ENCODE measurements around the gene TREX2. TPM values are rescaled to one million over a fixed set of nuclear protein-coding genes. Genes with fewer than 3 reads are reported as not detected.
"Not testable (repeated sequence)": the region's sequence is repeated elsewhere in the genome, so short reads cannot be mapped to it uniquely, and the experiment has no call there.

The TREX2 gene
- total RNA-seq, 1 donor from 2014 or later = 0.73 TPM

DNA sequence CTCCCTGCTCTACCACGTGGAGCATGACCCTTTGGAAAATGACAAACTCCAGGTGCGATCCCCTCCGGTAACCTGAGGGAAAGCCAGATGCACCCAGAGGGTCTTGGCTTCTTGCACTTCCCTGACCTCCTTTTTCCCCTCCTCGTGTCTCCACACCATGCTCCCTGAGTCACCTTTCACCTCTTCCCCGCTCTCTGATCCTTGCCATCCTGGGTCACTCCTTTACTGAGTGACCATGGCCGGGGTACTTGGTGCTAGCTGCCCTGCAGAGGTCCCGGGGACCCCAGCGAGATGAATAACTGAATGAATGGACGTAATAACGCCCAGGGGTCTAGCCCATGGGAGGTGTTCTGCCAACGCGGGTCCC lies 35.0 kb downstream of the TREX2 start:
- no peak for DNase-seq (ENCODE audit: low read depth, low spot score)

- DNase-seq (ENCODE audit: low read depth, low spot score) = no peak
These were observed 35.5 kb downstream of the TREX2 start for GRCh38 chrX:153410373-153410772.

GRCh38 chrX:153409414-153410101 lies 36.3 kb downstream of the TREX2 start:
- no peak for DNase-seq (ENCODE audit: low read depth, low spot score)

- DNase-seq (ENCODE audit: low read depth, low spot score) = no peak
These were observed 36.9 kb downstream of the TREX2 start for GRCh38 chrX:153408871-153409351.

- DNase-seq (ENCODE audit: low read depth, low spot score) = no peak
These were observed 37.6 kb downstream of the TREX2 start for GRCh38 chrX:153408221-153408721.

DNA sequence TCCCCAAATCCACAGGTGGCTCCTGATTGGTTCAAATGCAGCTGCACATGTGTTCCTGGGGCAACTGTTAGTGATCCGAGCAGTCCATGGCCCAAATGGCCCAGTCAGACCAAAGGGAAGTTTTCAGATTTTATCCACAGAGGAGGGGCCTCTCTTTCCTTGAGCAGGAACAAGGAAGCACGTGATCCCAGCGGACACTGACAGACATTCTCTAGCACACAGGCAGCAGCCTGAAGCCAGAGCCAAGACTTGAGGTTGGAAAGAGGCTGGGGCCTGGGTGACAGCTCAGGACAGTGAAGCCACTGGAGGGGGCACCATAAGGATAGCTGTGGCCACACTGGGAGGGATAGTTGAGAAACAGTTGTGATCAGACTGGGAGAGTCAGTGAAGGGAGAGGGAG lies 38.1 kb downstream of the TREX2 start:
- DNase-seq (ENCODE audit: low read depth, low spot score) = no peak

DNA sequence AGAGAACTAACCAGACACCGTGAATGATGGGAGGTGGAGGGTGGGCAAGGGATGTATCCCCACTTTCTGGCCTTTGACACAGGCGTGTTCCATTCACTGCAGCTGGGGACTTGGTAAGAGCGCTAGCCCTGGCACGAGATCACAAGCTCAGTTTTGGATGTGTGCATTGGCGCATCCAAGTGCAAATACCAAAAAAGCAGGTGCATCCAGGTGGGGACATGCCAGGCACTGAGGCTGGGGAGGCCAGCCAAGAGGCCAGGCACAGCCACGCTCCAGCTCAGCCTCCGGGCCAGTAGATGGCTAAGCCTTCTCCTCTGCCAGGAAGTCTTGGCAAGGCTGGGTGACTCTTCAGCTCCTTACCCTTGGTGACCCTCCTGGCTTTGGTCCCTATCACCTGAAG lies 39.0 kb downstream of the TREX2 start:
- DNase-seq (ENCODE audit: low read depth, low spot score) = no peak

DNA sequence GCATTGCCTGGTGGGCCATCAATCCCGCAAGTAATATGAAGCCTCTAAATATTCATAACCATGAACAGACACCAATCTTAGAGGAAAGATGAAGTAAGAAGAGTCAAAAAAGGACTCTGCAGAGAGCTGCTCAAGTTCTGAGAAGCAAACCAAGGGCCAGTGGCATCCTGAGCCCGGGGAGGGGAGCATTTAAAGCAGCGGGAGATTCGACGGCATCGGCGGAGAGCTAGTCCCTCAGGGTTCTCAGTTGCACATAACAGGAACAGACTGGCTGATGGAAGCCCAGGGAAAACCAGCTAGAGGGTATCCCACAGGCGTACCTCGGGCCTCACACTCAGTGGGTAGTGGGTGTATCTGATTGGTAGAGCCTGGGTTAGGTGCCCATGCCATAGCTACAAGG lies 39.8 kb downstream of the TREX2 start:
- DNase-seq (ENCODE audit: low read depth, low spot score) = no peak

DNA sequence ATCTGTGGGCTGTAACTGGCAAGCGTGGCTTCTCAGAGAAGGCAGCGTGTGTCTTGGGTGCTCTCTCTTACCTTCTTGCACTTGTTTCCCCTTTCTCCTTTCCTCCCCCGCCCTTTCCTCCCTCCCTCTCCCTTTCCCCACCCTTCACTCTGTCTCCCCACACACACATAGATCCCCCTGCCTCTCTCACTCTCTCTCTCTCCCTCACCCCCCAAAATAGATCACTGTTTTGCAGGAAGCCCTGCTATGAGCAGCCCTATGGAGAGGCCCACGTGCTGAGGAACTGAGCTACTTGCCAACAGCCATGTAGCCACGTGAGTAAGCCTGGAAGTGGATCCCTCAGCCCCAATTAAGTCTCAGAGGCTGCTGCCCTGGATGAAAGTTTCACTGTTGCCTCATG lies 40.4 kb downstream of the TREX2 start:
- DNase-seq (ENCODE audit: low read depth, low spot score) = no peak

DNA sequence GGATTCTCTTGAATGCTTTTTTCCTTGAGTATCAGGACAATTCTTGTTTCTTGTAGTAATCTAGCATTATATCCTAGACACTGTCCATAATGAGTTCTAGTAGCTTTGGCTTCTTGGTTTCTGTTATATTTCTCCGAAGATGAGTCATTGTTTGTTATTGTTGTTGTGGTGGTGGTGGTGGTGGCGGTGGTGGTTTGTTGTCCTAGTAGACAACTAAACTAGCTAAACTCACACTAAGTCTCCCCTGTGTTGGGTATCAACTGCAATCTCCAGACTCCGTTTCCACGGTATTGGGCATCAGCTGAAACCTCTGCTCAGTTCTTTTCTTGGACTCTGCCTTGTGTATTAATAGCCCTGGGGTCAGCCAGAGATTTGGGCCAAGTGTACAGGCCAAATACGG lies 41.5 kb downstream of the TREX2 start:
- DNase-seq (ENCODE audit: low read depth, low spot score) = not testable (repeated sequence)

DNA sequence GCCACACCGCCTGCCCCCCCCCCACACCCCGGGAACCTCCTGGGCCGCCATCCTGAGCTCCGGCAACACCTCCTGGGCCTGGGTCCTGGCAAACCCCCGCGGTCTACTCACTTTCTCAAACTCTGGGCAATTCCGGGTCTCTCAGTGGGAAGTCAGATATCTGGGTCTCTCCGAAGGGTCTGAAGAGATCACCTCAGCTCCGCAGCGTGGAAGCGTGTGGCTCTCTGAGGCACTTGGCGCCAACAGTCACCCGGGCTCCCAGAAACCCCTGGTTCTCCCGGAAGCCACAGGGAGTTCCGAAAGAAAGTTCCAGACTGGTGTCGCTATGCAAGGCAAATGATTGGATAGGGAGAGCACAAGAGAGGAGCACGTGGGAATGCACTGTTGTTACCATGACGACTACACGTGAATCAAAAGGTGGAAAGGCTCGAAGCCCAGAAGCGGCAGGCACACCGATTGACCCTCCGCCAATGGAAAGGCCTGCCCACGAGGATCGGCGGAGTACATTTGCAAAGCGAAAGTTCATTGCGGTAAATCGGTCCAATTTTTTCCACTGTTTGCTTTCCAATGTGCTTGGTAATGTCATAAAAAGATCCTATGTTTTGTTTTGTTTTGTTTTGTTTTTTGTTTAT lies 44.6 kb downstream of the TREX2 start, which contains the start of gene PNMA6E:
TSS of gene PNMA6E (minus strand) at position 218 of the 632 bp plus-strand sequence. CDS start 2,501 bp downstream, outside the sequence.
- no peak for DNase-seq (ENCODE audit: low read depth, low spot score)

GRCh38 chrX:153400146-153401132 lies 45.4 kb downstream of the TREX2 start:
- no peak for DNase-seq (ENCODE audit: low read depth, low spot score)

DNA sequence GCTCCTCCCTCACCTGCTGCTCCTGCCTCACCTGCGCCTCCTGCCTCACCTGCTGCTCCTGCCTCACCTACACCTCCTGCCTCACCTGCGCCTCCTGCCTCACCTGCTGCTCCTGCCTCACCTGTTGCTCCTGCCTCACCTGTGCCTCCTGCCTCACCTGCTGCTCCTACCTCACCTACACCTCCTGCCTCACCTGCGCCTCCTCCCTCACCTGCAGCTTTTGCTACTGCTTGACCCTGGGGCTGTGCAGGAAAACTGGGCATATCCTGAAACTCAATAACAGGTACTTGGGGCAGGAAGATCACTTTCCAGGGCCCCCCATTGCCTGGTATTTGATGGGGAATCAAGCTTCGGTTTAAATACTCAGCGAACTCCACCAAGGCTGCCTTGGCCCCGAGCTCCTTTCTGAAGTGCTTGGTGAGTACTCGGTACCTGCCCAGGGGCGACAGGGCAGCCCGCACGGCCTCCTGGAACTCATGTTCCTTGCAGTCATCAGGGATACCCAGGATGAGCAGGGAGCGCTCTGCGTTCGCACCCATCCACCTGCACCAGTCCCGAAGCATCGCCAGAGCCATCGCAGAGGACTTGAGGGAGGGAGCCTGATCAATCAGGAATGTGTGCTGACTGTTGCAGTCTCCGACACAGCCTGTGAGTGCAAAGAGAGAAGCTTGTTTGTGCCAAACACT lies 47.4 kb downstream of the TREX2 start:
- no peak for DNase-seq (ENCODE audit: low read depth, low spot score)

- DNase-seq (ENCODE audit: low read depth, low spot score) = no peak
These were observed 48.4 kb downstream of the TREX2 start for GRCh38 chrX:153397256-153397960.

DNA sequence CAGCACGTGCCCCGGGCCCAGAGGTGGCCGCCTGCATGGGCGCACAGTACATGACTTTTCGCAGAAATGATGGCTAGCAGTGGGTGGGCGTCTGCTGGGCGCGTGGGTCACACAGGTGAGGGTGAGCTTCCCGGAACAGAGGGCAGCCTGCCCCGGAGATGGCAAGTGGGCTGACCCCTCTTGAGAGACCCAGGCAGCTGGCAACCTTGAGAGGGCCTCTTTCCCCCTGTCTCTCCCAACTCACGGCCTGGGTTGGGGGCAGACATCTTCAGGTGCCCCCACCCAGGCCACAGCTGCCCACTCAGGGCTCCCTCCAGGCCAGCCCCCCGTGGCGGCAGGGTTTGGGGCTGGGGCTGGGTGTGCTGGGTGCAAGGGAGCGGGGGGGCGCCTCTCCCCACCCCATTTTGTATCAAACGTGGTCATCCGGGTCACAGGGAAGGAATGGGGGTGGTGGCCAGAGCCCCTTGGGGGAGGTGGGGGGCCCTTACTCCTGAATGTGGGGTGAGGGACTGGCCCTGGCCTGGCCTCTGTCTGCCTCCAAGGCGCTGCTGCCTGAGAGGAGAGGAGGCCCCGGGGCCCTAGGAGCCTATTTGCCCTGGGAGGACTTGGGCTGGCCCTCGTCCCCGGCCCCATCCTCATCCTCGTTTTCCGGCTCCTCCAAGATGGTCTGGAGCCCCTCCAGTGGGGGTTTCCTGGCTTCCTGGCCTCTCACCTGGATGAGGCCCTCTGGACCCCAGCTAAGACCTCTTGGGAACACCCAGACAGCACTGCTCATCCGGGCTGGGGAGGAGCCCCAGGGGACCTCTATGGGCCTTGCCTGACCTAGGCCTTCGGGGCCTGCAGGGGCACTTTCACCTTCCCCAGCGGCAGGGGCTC lies 49.3 kb downstream of the TREX2 start:
- DNase-seq (ENCODE audit: low read depth, low spot score) = no peak

DNA sequence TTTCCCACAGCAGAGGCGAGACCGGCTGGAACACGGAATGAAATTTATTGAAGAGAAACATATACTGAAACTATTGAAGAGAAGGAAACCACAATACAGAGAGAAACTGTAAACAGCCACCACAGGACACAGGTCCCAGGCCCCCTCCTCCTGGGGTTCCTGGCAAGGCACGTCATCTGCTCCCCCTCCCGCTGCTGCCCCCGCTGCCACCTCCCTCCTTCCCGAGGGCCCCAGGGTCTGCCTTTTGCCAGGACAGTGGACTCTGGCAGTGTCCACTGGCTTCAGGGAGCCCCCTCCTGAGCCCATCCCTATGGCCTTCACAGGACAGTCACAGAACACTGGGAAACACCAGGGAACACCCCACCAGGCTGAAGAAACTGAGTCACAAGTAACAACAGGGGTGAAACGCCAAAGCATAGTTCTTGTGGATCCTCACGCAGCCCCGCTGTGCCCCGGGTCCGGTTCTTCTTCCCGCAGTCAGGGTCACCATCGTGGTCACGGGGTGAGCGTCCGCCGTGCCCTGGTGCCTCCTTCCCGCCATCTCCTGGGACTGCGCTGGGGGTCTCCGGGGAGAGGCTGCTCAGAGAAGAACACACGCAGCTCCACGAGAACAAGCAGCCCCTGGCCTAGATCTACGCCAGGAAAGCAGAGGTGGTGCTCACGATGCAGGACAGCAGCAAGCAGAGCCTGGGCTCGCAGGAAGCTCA lies 50.1 kb downstream of the TREX2 start:
- no peak for DNase-seq (ENCODE audit: low read depth, low spot score)

- DNase-seq (ENCODE audit: low read depth, low spot score) = no peak
These were observed 51.2 kb downstream of the TREX2 start for GRCh38 chrX:153394612-153395011.
